ENCODE data around the gene SLC38A3. TPM values are rescaled to one million over a fixed set of nuclear protein-coding genes. Genes with fewer than 3 reads are reported as not detected.
A peak's percentile ranks its signal among the peaks of the same experiment; 100 is the strongest.

Gene SLC38A3
- total RNA-seq, 1 donor from 2014 or later = not detected

DNA sequence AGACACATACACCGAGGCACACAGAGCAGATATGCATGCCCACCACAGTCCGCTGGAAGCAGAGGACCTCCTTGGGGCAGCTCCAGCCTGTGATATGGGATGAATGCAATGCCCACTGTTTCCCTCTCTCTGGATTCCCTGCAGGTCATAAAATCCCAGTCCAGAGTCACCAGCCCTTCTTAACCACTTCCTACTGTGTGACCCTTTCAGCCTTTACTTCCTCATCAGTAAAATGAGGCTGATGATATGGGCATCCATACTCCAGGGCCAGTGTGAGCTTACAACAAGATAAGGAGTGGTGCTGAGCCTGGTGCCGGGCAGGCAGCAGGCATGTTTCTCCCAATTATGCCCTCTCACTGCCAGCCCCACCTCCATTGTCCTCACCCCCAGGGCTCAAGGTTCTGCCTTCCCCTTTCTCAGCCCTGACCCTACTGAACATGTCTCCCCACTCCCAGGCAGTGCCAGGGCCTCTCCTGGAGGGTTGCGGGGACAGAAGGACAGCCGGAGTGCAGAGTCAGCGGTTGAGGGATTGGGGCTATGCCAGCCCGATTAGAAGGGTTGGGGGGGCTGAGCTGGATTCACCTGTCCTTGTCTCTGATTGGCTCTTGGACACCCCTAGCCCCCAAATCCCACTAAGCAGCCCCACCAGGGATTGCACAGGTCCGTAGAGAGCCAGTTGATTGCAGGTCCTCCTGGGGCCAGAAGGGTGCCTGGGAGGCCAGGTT, 14.0 kb upstream of the SLC38A3 start, which contains the start of gene GNAT1:
TSS of gene GNAT1 (plus strand) at position 675 of the 725 bp plus-strand sequence. CDS start 116 bp downstream, outside the sequence.
- DNase-seq = no peak
- TF ChIP-seq, protein P1, sequence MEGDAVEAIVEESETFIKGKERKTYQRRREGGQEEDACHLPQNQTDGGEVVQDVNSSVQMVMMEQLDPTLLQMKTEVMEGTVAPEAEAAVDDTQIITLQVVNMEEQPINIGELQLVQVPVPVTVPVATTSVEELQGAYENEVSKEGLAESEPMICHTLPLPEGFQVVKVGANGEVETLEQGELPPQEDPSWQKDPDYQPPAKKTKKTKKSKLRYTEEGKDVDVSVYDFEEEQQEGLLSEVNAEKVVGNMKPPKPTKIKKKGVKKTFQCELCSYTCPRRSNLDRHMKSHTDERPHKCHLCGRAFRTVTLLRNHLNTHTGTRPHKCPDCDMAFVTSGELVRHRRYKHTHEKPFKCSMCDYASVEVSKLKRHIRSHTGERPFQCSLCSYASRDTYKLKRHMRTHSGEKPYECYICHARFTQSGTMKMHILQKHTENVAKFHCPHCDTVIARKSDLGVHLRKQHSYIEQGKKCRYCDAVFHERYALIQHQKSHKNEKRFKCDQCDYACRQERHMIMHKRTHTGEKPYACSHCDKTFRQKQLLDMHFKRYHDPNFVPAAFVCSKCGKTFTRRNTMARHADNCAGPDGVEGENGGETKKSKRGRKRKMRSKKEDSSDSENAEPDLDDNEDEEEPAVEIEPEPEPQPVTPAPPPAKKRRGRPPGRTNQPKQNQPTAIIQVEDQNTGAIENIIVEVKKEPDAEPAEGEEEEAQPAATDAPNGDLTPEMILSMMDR (IDR thresholded peaks at IDR 0.05; ENCODE audit: partially characterized antibody, unreplicated experiment) = no peak
- Mint-ChIP-seq H3K27ac (ENCODE audit: unreplicated experiment) (no peak within 1 kb of the TSS), H3K27me3 (ENCODE audit: unreplicated experiment) (peaks cover 1% of the 10 kb centered on the region), H3K4me1 (ENCODE audit: low read depth, unreplicated experiment) (no peaks in the 10 kb centered on the region), H3K36me3 (ENCODE audit: unreplicated experiment) (no peaks in the 10 kb centered on the region), H3K9me3 (ENCODE audit: unreplicated experiment) (no peaks in the 10 kb centered on the region), H3K4me3 (ENCODE audit: unreplicated experiment) (no peak within 1 kb of the TSS)

DNA sequence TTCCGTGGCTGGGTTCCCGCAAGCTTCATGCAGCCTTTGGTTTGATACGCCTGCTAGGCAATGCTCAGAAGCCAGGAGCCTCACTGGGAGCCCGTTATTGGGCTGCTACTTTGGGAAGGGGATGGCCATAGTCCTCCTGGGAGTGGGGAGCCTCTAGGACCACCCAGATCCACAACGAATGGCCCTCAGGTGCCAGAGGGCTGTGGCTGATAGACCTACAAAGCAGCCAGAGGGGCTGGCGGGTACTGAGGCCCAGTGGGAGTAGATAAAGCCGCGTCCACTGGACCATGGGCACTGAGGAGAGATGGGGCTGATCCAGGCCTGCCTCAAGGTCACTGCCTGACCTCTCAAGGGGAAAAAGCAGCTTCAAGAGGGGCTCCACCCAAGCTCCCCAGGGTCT, 12.9 kb upstream of the SLC38A3 start:
- no peak overlapping the region for H3K27ac Mint-ChIP-seq (ENCODE audit: unreplicated experiment)
- H3K27me3 Mint-ChIP-seq (ENCODE audit: unreplicated experiment) = peaks cover 7% of the 10 kb centered on the region
- TF ChIP-seq, protein P1 (IDR thresholded peaks at IDR 0.05; ENCODE audit: partially characterized antibody, unreplicated experiment) = no peak
- H3K4me1 Mint-ChIP-seq (ENCODE audit: low read depth, unreplicated experiment) = no peaks in the 10 kb centered on the region
- H3K9me3 Mint-ChIP-seq (ENCODE audit: unreplicated experiment) = peaks cover 2% of the 10 kb centered on the region
- no peak overlapping the region for H3K4me3 Mint-ChIP-seq (ENCODE audit: unreplicated experiment)
- DNase-seq = no peak
- H3K36me3 Mint-ChIP-seq (ENCODE audit: unreplicated experiment) = no peaks in the 10 kb centered on the region

DNA sequence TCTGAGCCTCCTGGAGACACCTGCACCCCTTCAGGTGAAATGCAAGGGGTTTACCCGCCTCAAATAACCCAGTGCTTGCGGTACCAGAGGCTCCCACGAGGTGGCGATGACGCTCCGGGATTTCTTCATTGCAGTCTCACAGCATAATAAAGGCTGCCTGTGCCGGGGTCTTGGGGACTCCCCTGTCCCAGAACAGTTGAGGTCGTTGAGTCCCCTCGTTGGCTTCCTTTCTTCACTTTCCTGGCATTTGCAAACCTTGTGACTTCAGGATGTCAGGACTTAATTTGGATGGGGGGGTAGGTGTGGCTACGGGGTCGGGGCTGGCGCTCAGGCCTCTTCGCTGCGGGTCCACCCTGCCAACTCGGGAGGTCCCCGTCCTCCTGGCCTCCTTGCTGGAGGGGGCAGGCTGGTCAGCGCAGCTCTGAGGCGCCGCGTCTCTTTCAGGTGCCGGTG, 12.4 kb upstream of the SLC38A3 start:
- Mint-ChIP-seq H3K9me3 (ENCODE audit: unreplicated experiment) (peaks cover 2% of the 10 kb centered on the region), H3K4me1 (ENCODE audit: low read depth, unreplicated experiment) (no peaks in the 10 kb centered on the region), H3K27ac (ENCODE audit: unreplicated experiment) (no peak overlapping the region), H3K27me3 (ENCODE audit: unreplicated experiment) (peaks cover 7% of the 10 kb centered on the region), H3K4me3 (ENCODE audit: unreplicated experiment) (no peak overlapping the region), H3K36me3 (ENCODE audit: unreplicated experiment) (no peaks in the 10 kb centered on the region)
- TF ChIP-seq, protein P1 (IDR thresholded peaks at IDR 0.05; ENCODE audit: partially characterized antibody, unreplicated experiment) = peak; percentile 93
- peak; percentile 87 for DNase-seq

DNA sequence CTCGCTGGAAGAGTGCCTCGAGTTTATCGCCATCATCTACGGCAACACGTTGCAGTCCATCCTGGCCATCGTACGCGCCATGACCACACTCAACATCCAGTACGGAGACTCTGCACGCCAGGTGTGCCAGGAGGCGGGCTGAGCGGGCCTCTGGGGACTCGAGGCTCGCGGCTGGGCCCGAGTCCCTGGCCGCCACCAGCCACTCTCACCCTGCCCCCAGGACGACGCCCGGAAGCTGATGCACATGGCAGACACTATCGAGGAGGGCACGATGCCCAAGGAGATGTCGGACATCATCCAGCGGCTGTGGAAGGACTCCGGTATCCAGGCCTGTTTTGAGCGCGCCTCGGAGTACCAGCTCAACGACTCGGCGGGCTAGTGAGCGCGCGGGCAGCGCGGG, 11.8 kb upstream of the SLC38A3 start:
- no peak overlapping the region for H3K4me3 Mint-ChIP-seq (ENCODE audit: unreplicated experiment)
- H3K4me1 Mint-ChIP-seq (ENCODE audit: low read depth, unreplicated experiment) = no peaks in the 10 kb centered on the region
- TF ChIP-seq, protein P1 (IDR thresholded peaks at IDR 0.05; ENCODE audit: partially characterized antibody, unreplicated experiment) = no peak
- no peak for DNase-seq
- peaks cover 7% of the 10 kb centered on the region for H3K27me3 Mint-ChIP-seq (ENCODE audit: unreplicated experiment)
- peaks cover 2% of the 10 kb centered on the region for H3K9me3 Mint-ChIP-seq (ENCODE audit: unreplicated experiment)
- no peak overlapping the region for H3K27ac Mint-ChIP-seq (ENCODE audit: unreplicated experiment)
- H3K36me3 Mint-ChIP-seq (ENCODE audit: unreplicated experiment) = no peaks in the 10 kb centered on the region

DNA sequence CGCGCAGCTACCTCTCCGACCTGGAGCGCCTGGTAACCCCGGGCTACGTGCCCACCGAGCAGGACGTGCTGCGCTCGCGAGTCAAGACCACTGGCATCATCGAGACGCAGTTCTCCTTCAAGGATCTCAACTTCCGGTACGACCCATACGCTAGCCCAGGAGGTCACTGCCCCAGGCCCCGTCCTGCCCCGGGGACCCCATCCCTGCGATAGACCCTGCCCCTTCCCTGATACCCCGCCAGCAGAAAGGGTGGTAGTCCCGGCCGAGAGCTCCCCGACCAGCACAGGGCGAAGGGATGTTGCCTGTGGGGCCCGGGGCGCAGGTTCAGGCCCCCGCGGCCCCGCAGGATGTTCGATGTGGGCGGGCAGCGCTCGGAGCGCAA, 11.3 kb upstream of the SLC38A3 start:
- Mint-ChIP-seq H3K27me3 (ENCODE audit: unreplicated experiment) (peaks cover 7% of the 10 kb centered on the region), H3K4me1 (ENCODE audit: low read depth, unreplicated experiment) (no peaks in the 10 kb centered on the region), H3K27ac (ENCODE audit: unreplicated experiment) (no peak overlapping the region), H3K9me3 (ENCODE audit: unreplicated experiment) (peaks cover 2% of the 10 kb centered on the region), H3K36me3 (ENCODE audit: unreplicated experiment) (no peaks in the 10 kb centered on the region), H3K4me3 (ENCODE audit: unreplicated experiment) (no peak overlapping the region)
- TF ChIP-seq, protein P1 (IDR thresholded peaks at IDR 0.05; ENCODE audit: partially characterized antibody, unreplicated experiment) = no peak
- no peak for DNase-seq
